NCI-H1694 treated with DMSO at 0.1 percent for 48 hours (cell line): ENCODE results near the gene SPIRE2.
"Not testable (repeated sequence)": the region's sequence is repeated elsewhere in the genome, so short reads cannot be mapped to it uniquely, and the experiment has no call there.

ENCODE experiments used
- DNase-seq: peaks from one replicate; lab custom pipeline; 2025; lab: John Stamatoyannopoulos, UW

SPIRE2 gene

GRCh38 chr16:89811321-89811720 is 17.0 kb upstream of the SPIRE2 start:
- DNase-seq, result no peak

GRCh38 chr16:89815639-89816348 is 12.5 kb upstream of the SPIRE2 start:
- DNase-seq, result no peak

- not testable (repeated sequence) for DNase-seq
These were observed 9.3 kb upstream of the SPIRE2 start for GRCh38 chr16:89818851-89819403.

GRCh38 chr16:89819448-89819847 is 8.8 kb upstream of the SPIRE2 start:
- DNase-seq, result not testable (repeated sequence)

GRCh38 chr16:89821438-89822187 is 6.7 kb upstream of the SPIRE2 start:
- no peak for DNase-seq

GRCh38 chr16:89822188-89823086 is 5.8 kb upstream of the SPIRE2 start:
- DNase-seq, result no peak

- no peak for DNase-seq
These were observed 5.0 kb upstream of the SPIRE2 start for GRCh38 chr16:89823087-89823823.

GRCh38 chr16:89823824-89824148 is 4.5 kb upstream of the SPIRE2 start:
- DNase-seq, result not testable (repeated sequence)

- DNase-seq, result no peak
These were observed 1.5 kb upstream of the SPIRE2 start for GRCh38 chr16:89826531-89827382.

- no peak for DNase-seq
These were observed 684 bp upstream of the SPIRE2 start for GRCh38 chr16:89827383-89828198.

- DNase-seq, result no peak
These were observed 775 bp downstream of the SPIRE2 start for GRCh38 chr16:89828870-89829629.

- no peak for DNase-seq
These were observed 1.6 kb downstream of the SPIRE2 start for GRCh38 chr16:89829630-89830437.

- DNase-seq, result no peak
These were observed 3.6 kb downstream of the SPIRE2 start for GRCh38 chr16:89831810-89832328.

- DNase-seq, result not testable (repeated sequence)
These were observed 5.5 kb downstream of the SPIRE2 start for GRCh38 chr16:89833664-89834363.

- not testable (repeated sequence) for DNase-seq
These were observed 6.6 kb downstream of the SPIRE2 start for GRCh38 chr16:89834813-89835363.

- not testable (repeated sequence) for DNase-seq
These were observed 8.2 kb downstream of the SPIRE2 start for GRCh38 chr16:89836484-89836883.

- DNase-seq, result no peak
These were observed 8.8 kb downstream of the SPIRE2 start for GRCh38 chr16:89837014-89837546.
